Keratinocyte (primary cell): Measurements from ENCODE around the gene ABCD2. TPM values are rescaled to one million over a fixed set of nuclear protein-coding genes. Genes with fewer than 3 reads are reported as not detected.
A peak's percentile ranks its signal among the peaks of the same experiment; 100 is the strongest.

ENCODE experiments used
- DNase-seq: peaks from one replicate; pipeline ENCODE4 v3.0.0-alpha.2; 2011; ENCODE audit warnings: low read depth, missing footprints, low spot score
- FAIRE-seq: peaks from 2 replicates; lab custom pipeline; 2011; peaks lifted over from hg19 to GRCh38; lab: Jason Lieb, UNC
- H2AFZ ChIP-seq: 2 replicates; pipeline ENCODE4 v1.6.0; 2012; ENCODE audit warnings: low read length, control low read depth, inconsistent platforms; ENCODE audit not compliant: control insufficient read depth
- H3K27ac ChIP-seq: 2 replicates; pipeline ENCODE4 v1.5.1; 2011; ENCODE audit warnings: low read length; ENCODE audit not compliant: control insufficient read depth, insufficient read depth
- H3K27me3 ChIP-seq: 3 replicates; pipeline ENCODE4 v1.6.0; 2011; ENCODE audit warnings: low read length; ENCODE audit not compliant: control insufficient read depth, insufficient read depth; ENCODE audit errors: extremely low read depth
- H3K36me3 ChIP-seq, 2 experiments: 2 replicates in 1 of 2; 3 replicates in 1 of 2; pipeline ENCODE4 v1.5.1; 2011; ENCODE audit warnings: low read length in 2 of 2, mild to moderate bottlenecking in 1 of 2; ENCODE audit not compliant: control insufficient read depth in 2 of 2, insufficient read depth in 2 of 2; ENCODE audit errors: extremely low read depth in 1 of 2
- H3K4me1 ChIP-seq: 3 replicates; pipeline ENCODE4 v1.5.1; 2011; ENCODE audit warnings: low read length; ENCODE audit not compliant: control insufficient read depth, insufficient read depth; ENCODE audit errors: extremely low read depth
- H3K4me2 ChIP-seq: 3 replicates; pipeline ENCODE4 v1.6.0; 2011; ENCODE audit warnings: low read depth, low read length; ENCODE audit not compliant: control insufficient read depth, insufficient read depth; ENCODE audit errors: extremely low read depth
- H3K4me3 ChIP-seq, 3 experiments: fragments of 200-600 bp in 1 of 3; sonication (generic) in 1 of 3; 2 replicates in 2 of 3; 3 replicates in 1 of 3; pipeline ENCODE4 v1.5.1; 2011 to 2016; ENCODE audit warnings: low read length in 3 of 3, mild to moderate bottlenecking in 3 of 3, control low read depth in 2 of 3, inconsistent platforms in 1 of 3, low read depth in 1 of 3, mixed read lengths in 1 of 3, mixed run types in 1 of 3, moderate library complexity in 1 of 3; ENCODE audit not compliant: control insufficient read depth in 2 of 3, insufficient read depth in 2 of 3; ENCODE audit errors: extremely low read depth in 1 of 3
- H3K79me2 ChIP-seq: 2 replicates; pipeline ENCODE4 v1.6.0; 2012; ENCODE audit warnings: low read length; ENCODE audit not compliant: control insufficient read depth, insufficient read depth
- H3K9ac ChIP-seq: 3 replicates; pipeline ENCODE4 v1.6.0; 2011; ENCODE audit warnings: low read length; ENCODE audit not compliant: control insufficient read depth, insufficient read depth; ENCODE audit errors: extremely low read depth
- H3K9me1 ChIP-seq: 3 replicates; pipeline ENCODE4 v1.6.0; 2011; ENCODE audit warnings: low read length; ENCODE audit not compliant: control insufficient read depth, insufficient read depth; ENCODE audit errors: extremely low read depth
- H3K9me3 ChIP-seq: 2 replicates; pipeline ENCODE4 v1.5.1; 2012; ENCODE audit warnings: low read depth, low read length; ENCODE audit not compliant: control insufficient read depth
- H4K20me1 ChIP-seq: 3 replicates; pipeline ENCODE4 v1.6.0; 2011; ENCODE audit warnings: low read length; ENCODE audit not compliant: control insufficient read depth, insufficient read depth; ENCODE audit errors: extremely low read depth
- CTCF ChIP-seq, 3 experiments: IDR thresholded peaks in 1 of 3; conservative IDR thresholded peaks in 1 of 3; optimal IDR thresholded peaks in 1 of 3; 2 replicates in 2 of 3; 3 replicates in 1 of 3; pipeline versions ENCODE3 to v1.5.1; 2011; ENCODE audit warnings: low read length in 3 of 3, mild to moderate bottlenecking in 3 of 3, moderate library complexity in 2 of 3, control low read depth in 1 of 3, inconsistent platforms in 1 of 3; ENCODE audit not compliant: insufficient read depth in 2 of 3; ENCODE audit errors: extremely low read depth in 1 of 3
- EZH2 ChIP-seq: IDR thresholded peaks from one replicate; pipeline ENCODE4 v1.6.1; 2012; ENCODE audit warnings: inconsistent platforms, mild to moderate bottlenecking, low read length, moderate library complexity
- dilution Hi-C: fragments of 300-500 bp; cut with MboI; formaldehyde crosslinking; loops from one replicate; pipeline ENCODE4 v1.7.0; 2020; ENCODE audit warnings: low sequenced_read_pairs; ENCODE audit not compliant: extremely low pct_ligation_motif_present
- polyA plus RNA-seq, 5 experiments: library from polyadenylated mRNA; depleted of rRNA in 3 of 5; stranded (reverse) in 3 of 5; stranded (forward) in 1 of 5; unstranded in 1 of 5; fragments of >200 nt; gene quantifications; 1 replicate in 1 of 5; 2 replicates in 3 of 5; 3 replicates in 1 of 5; pipeline versions ENCODE4 v1.2.1 to v1.2.3, GENCODE V29; 2011 to 2012; ENCODE audit warnings: missing spikeins in 2 of 5, low read depth in 1 of 5, low replicate concordance in 1 of 5

ABCD2 gene
- polyA plus RNA-seq, 1 donor (not counting 4 experiments of a cell fraction or from before 2014, with no cell fraction given), result 0.03 TPM

- no peaks in the 10 kb centered on the region for H3K9me1 ChIP-seq
- no peaks in the 10 kb centered on the region for H3K36me3 ChIP-seq
- no peaks in the 10 kb centered on the region for H3K9me3 ChIP-seq
- H3K9ac ChIP-seq, result no peak overlapping the region
- DNase-seq (no peak), FAIRE-seq (no peak)
- no peaks in the 10 kb centered on the region for H4K20me1 ChIP-seq
- no peak overlapping the region for H3K4me2 ChIP-seq
- no peaks in the 10 kb centered on the region for H3K27me3 ChIP-seq
- no peak for TF ChIP-seq EZH2
- TF ChIP-seq CTCF (optimal IDR thresholded peaks at IDR 0.05 in 1 of 3, IDR thresholded peaks at IDR 0.05 in 1 of 3, conservative IDR thresholded peaks at IDR 0.05 in 1 of 3; ENCODE audit: extremely low read depth in 1 of 3, insufficient read depth in 2 of 3, low read length in 3 of 3), result no peak
- dilution Hi-C loops, result no loop called here
- no peaks in the 10 kb centered on the region for H3K4me1 ChIP-seq
- no peak overlapping the region for H3K27ac ChIP-seq
- H3K4me3 ChIP-seq, result no peak overlapping the region
- peak overlapping the region; percentile 22 for H2AFZ ChIP-seq
- no peaks in the 10 kb centered on the region for H3K79me2 ChIP-seq
Measured at GRCh38 chr12:39628836-39629235, 9.2 kb upstream of the ABCD2 start.

- no peaks in the 10 kb centered on the region for H3K27me3 ChIP-seq
- no peak for TF ChIP-seq CTCF (optimal IDR thresholded peaks at IDR 0.05 in 1 of 3, IDR thresholded peaks at IDR 0.05 in 1 of 3, conservative IDR thresholded peaks at IDR 0.05 in 1 of 3; ENCODE audit: extremely low read depth in 1 of 3, insufficient read depth in 2 of 3, low read length in 3 of 3)
- TF ChIP-seq EZH2, result no peak
- H3K4me1 ChIP-seq, result no peaks in the 10 kb centered on the region
- FAIRE-seq (no peak), DNase-seq (no peak)
- dilution Hi-C loops, result no loop called here
- H3K9me1 ChIP-seq, result no peaks in the 10 kb centered on the region
- no peak overlapping the region for H3K27ac ChIP-seq
- no peak overlapping the region for H3K9ac ChIP-seq
- H3K36me3 ChIP-seq, result no peaks in the 10 kb centered on the region
- no peak overlapping the region for H2AFZ ChIP-seq
- no peaks in the 10 kb centered on the region for H3K9me3 ChIP-seq
- no peaks in the 10 kb centered on the region for H4K20me1 ChIP-seq
- no peak overlapping the region for H3K4me3 ChIP-seq
- no peaks in the 10 kb centered on the region for H3K79me2 ChIP-seq
- no peak overlapping the region for H3K4me2 ChIP-seq
Measured at GRCh38 chr12:39627914-39628313, 8.3 kb upstream of the ABCD2 start.
